NOMO-1 treated with dmso at 0.1 percent for 144 hours (cell line): ENCODE measurements around the gene COL11A1.
"Not testable (repeated sequence)": the region's sequence is repeated elsewhere in the genome, so short reads cannot be mapped to it uniquely, and the experiment has no call there.

ENCODE experiments used
- DNase-seq: peaks from one replicate; lab custom pipeline; 2025; ENCODE audit not compliant: unreplicated experiment; lab: John Stamatoyannopoulos, UW

The COL11A1 gene

DNA sequence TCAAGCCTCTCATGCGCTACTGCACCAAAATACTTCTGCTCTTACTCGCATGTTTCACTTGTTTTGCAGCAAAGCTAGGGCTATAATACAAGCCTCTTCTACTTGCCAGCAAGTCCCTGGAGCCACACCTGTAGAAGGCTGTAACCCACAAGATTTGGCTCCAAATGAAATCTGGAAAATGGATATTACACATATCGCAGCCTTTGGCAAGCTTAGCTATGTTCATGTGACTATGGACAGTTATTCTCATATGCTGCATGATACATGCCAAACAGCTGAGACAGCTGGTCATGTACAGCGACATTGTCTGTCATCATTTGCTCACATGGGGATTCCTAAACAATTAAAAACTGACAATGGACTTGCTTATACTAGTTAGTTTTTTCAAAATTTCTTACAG is 270.3 kb downstream of the COL11A1 start:
- no peak for DNase-seq

DNA sequence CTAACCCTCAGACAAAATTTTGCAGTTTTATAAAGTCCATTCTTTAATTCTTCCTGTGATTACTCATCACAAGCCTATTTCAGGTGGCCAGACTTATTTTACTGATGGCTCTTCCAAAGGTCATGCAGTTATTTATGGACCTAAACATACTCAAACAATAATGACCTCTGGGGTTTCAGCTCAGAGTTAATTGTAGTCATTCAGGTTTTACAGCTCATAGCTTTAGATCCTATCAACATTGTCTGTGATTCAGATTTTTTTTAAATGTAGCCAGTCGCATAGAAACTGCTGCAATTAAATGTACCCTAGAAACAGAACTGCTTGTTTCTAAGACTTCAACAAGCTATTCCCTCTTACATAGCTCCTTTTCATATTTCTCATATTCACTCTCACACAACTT is 270.8 kb downstream of the COL11A1 start:
- DNase-seq = no peak

DNA sequence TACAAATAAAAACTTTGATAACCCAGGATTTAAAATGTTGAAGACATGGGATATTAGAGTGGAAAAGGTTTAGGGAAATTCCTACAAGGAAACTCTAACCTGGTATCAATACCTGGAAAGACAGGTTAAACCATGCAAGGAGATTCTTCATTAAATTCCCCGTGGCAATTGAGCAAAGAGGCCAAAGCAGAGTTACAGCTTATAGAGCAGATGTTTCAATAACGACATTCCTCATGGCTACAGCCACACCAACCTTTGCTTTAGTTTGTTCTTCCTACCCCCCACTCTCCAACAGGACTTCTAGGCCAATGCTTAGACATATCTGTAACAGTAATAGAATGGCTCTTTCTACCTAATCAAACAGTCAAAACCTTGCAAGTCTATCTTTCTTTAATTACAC is 271.3 kb downstream of the COL11A1 start:
- DNase-seq = no peak

DNA sequence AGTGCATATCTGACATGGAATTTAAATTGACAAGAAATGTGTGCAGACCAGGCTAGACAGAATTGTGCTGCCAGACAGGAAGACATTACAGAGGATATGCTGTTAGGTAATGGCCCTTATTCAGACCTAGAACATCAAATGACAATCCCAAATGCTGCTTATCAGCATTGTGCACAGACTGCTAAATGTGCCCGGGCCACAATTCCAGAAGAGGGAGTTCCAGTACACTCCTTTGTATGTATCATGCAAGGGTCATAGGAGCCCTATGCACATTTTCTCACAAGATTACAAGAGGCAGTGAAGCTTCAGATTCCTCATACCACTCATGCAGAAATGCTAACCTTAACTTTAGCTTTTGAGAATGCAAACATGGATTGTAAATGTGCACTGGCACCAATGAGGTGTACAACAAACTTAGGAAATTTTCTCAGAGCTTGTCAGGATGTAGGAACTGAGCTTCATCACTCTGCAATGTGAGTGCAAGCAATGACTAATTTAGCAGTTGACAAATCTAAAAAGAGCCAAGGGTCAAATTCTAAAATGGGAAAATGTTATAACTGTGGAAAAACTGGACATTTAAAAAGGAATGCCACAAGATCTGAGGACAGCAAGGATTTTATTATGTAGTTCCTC is 273.5 kb downstream of the COL11A1 start:
- DNase-seq = no peak

DNA sequence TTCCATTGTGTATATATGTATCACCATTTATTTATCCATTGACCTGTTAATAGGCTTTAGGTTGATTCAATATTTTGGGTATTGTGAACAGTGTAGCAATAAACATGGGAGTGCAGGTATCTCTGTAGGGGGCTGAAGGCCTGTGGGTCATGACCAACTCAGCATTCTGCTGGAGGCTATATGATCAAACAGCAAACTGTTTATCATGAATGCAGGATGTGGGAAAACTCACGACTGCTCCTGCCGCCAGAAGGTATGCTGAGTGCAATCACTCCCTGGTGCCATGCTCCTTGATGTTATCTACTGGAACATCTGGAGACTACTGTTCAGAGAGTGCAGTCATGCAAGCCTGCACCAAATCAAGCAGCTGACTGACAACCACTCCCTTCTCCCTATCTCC is 275.2 kb downstream of the COL11A1 start:
- no peak for DNase-seq

DNA sequence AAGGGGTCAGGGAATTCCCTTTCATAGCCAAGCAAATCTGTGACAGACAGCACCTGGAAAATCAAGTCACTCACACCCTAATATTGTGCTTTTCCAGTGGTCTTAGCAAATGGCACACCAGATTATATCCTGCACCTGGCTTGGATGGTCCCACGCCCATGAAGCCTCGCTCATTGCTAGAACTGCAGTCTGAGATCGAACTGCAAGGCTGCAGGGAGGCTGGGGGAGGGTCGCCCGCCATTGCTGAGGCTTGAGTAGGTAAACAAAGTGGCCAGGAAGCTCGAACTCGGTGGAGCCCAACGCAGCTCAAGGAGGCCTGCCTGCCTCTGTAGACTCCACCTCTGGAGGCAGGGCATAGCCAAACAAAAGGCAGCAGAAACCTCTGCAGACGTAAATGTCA is 281.6 kb downstream of the COL11A1 start:
- not testable (repeated sequence) for DNase-seq
